LNCaP clone FGC (cell line): ENCODE data around the gene CEP83.

Experiments used
- DNase-seq: peaks from one replicate; pipeline ENCODE4 v3.0.0-alpha.2; 2011; ENCODE audit warnings: low read depth
- H3K4me3 ChIP-seq: 2 replicates; pipeline ENCODE4 v1.5.1; 2011; ENCODE audit warnings: mild to moderate bottlenecking, low read depth, low read length, control low read depth
- TF ChIP-seq, protein P1 (sequence below): IDR thresholded peaks from 2 replicates; pipeline ENCODE4 v1.5.1; 2012; ENCODE audit warnings: mild to moderate bottlenecking; ENCODE audit not compliant: control insufficient read depth, insufficient read depth; ENCODE audit errors: extremely low read depth

Gene CEP83

DNA sequence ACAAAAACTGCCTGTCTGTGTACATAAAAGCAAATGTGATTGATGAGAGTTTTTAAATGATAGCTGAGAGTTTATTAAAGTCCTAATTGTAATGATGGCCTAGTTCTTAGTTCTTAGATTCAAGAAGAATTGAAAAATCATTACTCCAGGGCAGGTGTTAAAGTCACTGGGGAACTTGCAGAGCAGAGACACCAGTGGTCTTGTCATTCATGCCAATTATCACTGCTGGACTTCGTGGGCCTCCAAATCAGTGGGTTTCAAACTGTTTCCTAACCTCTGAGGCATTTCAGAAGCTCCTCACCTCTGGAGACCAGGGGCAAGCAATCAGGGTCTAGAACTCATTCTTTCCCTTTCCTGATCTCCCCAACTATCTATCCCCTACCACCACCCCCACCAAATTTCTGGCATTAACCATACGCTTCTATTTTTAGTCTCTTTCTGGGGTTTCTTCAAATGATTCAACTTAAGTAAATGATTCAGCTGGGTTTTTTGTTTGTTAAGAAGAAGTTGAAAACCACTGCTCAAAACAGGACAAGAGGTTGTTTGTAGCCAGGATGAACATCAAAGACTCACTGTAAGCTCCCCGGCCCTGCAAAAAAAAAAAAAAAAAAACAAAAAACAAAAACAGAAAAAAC, 80.1 kb downstream of the CEP83 start:
- TF ChIP-seq, protein P1, sequence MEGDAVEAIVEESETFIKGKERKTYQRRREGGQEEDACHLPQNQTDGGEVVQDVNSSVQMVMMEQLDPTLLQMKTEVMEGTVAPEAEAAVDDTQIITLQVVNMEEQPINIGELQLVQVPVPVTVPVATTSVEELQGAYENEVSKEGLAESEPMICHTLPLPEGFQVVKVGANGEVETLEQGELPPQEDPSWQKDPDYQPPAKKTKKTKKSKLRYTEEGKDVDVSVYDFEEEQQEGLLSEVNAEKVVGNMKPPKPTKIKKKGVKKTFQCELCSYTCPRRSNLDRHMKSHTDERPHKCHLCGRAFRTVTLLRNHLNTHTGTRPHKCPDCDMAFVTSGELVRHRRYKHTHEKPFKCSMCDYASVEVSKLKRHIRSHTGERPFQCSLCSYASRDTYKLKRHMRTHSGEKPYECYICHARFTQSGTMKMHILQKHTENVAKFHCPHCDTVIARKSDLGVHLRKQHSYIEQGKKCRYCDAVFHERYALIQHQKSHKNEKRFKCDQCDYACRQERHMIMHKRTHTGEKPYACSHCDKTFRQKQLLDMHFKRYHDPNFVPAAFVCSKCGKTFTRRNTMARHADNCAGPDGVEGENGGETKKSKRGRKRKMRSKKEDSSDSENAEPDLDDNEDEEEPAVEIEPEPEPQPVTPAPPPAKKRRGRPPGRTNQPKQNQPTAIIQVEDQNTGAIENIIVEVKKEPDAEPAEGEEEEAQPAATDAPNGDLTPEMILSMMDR: no peak
- DNase-seq: no peak

DNA sequence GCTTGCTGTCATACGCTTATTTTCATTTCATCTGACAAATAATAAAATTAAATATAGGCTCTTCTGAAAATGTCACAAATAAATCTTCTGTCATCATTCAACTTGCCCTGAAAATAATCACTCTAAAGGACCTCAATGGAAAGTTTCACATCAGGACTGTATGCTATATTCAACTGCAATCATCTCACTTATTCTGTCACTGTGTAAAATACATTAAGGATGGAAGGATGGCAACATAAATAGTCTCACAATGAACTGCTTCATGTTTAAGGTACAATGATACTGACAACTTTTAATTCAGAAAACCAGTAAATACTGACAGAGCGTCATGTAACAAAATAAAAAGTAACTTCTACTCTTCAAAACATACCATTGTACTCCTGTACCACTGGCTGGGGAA, 82.1 kb downstream of the CEP83 start:
- no peak overlapping the region for H3K4me3 ChIP-seq
- TF ChIP-seq, protein P1: no peak
- no peak for DNase-seq

More for the DNA sequence above, 80.1 kb downstream of the CEP83 start:
- H3K4me3 ChIP-seq: no peak overlapping the region

- TF ChIP-seq, protein P1: no peak
- DNase-seq: no peak
Observed at GRCh38 chr12:94374124-94374523, 85.5 kb downstream of the CEP83 start.

GRCh38 chr12:94372461-94372860, 87.2 kb downstream of the CEP83 start:
- TF ChIP-seq, protein P1: no peak
- DNase-seq: no peak
- H3K4me3 ChIP-seq: no peak overlapping the region

More at GRCh38 chr12:94374124-94374523, 85.5 kb downstream of the CEP83 start:
- no peak overlapping the region for H3K4me3 ChIP-seq

DNA sequence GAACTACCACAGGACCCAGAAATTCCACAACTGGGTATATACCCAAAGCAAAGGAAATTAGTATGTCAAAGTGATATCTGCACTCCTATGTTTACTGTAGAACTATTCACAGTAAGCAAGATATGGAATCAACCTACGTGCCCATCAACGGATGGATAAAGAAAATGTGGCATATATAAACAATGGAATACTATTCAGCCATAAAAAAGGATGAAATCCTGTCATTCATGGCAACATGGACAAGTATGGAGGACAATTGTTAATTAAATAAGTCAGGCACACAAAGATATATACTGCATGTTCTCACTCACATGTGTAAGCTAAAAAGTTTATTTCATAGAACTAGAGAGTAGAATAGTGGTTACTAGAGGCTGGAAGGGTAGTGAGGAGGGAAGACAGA, 97.0 kb downstream of the CEP83 start:
- no peak overlapping the region for H3K4me3 ChIP-seq
- no peak for DNase-seq
- TF ChIP-seq, protein P1: no peak

DNA sequence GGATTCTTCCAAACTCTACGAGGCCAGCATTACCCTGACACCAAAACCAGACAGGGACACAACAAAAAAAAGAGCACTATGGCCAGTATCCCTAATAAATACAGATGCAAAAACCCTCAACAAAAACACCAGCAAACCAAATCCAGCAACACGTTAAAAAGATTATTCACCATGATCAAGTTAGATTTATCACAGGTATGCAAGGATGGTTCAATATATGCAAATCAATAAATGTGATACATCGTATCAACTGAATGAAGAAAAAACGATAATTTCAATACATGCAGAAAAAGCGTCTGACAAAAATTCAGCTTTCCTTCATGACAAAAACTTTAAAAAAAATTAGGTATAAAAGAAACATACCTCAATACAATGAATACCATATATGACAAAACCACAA, 99.9 kb downstream of the CEP83 start:
- TF ChIP-seq, protein P1: no peak
- H3K4me3 ChIP-seq: no peak overlapping the region
- DNase-seq: no peak

- no peak overlapping the region for H3K4me3 ChIP-seq
- DNase-seq: no peak
- TF ChIP-seq, protein P1: no peak
Observed at GRCh38 chr12:94353130-94353529, 106.5 kb downstream of the CEP83 start.
